ENCODE results near the gene IZUMO4. TPM values are rescaled to one million over a fixed set of nuclear protein-coding genes. Genes with fewer than 3 reads are reported as not detected.
"Not testable (repeated sequence)": the region's sequence is repeated elsewhere in the genome, so short reads cannot be mapped to it uniquely, and the experiment has no call there.

Gene IZUMO4
- total RNA-seq, 2 experiments from 2014 or later: 17.4 to 17.9 TPM

DNA sequence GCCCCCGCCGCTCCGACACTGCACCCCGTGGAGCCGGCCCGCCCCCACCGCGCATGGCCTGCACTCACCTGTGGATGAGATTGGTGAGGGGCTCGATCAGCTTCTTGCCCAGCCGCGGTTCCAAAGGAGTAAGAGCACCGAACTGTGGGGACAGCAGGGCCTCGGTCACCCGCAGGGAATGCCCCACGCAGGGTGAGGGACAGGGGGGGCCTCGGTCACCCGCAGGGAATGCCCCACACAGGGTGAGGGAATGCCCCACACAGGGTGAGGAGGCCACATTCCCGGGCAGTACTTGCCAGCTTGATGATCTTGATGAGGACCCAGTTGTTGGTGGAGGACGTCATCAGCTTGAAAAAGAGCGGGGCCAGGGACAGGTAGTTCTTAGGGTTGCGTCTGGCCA is 32.3 kb downstream of the IZUMO4 start:
- no peaks in the 10 kb centered on the region for H3K9me3 Mint-ChIP-seq
- no peaks in the 10 kb centered on the region for H3K27me3 ChIP-seq (ENCODE audit: control insufficient read depth in 1 of 2, insufficient read depth in 2 of 2, low read length in 2 of 2)
- H3K9me3 ChIP-seq (ENCODE audit: control insufficient read depth in 1 of 2, insufficient read depth in 1 of 2, low read length in 2 of 2): no peaks in the 10 kb centered on the region
- no peak overlapping the region for H3K4me3 Mint-ChIP-seq
- DNase-seq (no peak), ATAC-seq (ENCODE audit: poor library complexity) (no peak)
- H3K36me3 ChIP-seq (ENCODE audit: insufficient read depth, low read length): peaks cover 67% of the 10 kb centered on the region
- no peaks in the 10 kb centered on the region for H3K27me3 Mint-ChIP-seq
- intact Hi-C loops (cut with DNase I, micrococcal nuclease): no loop called here
- peaks cover 47% of the 10 kb centered on the region for H3K36me3 Mint-ChIP-seq (ENCODE audit: low read depth)
- no peak overlapping the region for H3K4me3 ChIP-seq (ENCODE audit: low read length)
- ChIA-PET CTCF (no interaction called here), POLR2A (no interaction called here)
- TF ChIP-seq, protein P1, sequence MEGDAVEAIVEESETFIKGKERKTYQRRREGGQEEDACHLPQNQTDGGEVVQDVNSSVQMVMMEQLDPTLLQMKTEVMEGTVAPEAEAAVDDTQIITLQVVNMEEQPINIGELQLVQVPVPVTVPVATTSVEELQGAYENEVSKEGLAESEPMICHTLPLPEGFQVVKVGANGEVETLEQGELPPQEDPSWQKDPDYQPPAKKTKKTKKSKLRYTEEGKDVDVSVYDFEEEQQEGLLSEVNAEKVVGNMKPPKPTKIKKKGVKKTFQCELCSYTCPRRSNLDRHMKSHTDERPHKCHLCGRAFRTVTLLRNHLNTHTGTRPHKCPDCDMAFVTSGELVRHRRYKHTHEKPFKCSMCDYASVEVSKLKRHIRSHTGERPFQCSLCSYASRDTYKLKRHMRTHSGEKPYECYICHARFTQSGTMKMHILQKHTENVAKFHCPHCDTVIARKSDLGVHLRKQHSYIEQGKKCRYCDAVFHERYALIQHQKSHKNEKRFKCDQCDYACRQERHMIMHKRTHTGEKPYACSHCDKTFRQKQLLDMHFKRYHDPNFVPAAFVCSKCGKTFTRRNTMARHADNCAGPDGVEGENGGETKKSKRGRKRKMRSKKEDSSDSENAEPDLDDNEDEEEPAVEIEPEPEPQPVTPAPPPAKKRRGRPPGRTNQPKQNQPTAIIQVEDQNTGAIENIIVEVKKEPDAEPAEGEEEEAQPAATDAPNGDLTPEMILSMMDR (IDR thresholded peaks at IDR 0.05): no peak
- no peaks in the 10 kb centered on the region for H3K4me1 Mint-ChIP-seq (ENCODE audit: low read depth)
- H3K27ac ChIP-seq (ENCODE audit: low read depth in 1 of 2, low read length in 2 of 2): no peak overlapping the region
- H3K27ac Mint-ChIP-seq: no peak overlapping the region
- no peaks in the 10 kb centered on the region for H3K4me1 ChIP-seq (ENCODE audit: insufficient read depth, low read length)

DNA sequence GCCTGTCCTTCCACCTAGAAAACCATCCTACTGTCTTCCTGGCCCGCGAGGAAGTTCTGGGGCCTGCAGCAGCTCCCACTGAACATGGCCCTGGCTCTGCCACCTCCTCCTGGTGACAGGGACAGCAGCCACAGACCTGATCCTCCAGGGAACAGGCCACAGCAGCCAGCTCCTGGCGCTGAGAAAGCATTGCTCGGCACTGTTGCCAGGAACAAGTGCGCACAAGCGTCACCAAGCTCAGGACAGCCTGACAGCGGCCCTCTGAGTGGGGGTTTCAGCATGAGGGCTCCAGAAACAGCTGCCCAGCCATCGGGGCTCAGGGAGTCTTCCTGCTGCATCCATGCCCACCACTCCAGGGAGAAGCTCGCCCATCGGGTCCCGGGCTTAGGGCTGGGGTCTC is 32.8 kb downstream of the IZUMO4 start:
- ATAC-seq (ENCODE audit: poor library complexity) (no peak), DNase-seq (no peak)
- no peaks in the 10 kb centered on the region for H3K9me3 Mint-ChIP-seq
- Histone ChIP-seq H3K27me3 (ENCODE audit: control insufficient read depth in 1 of 2, insufficient read depth in 2 of 2, low read length in 2 of 2) (no peaks in the 10 kb centered on the region), H3K9me3 (ENCODE audit: control insufficient read depth in 1 of 2, insufficient read depth in 1 of 2, low read length in 2 of 2) (no peaks in the 10 kb centered on the region), H3K4me1 (ENCODE audit: insufficient read depth, low read length) (no peaks in the 10 kb centered on the region), H3K36me3 (ENCODE audit: insufficient read depth, low read length) (peaks cover 64% of the 10 kb centered on the region), H3K4me3 (ENCODE audit: low read length) (no peak overlapping the region), H3K27ac (ENCODE audit: low read depth in 1 of 2, low read length in 2 of 2) (no peak overlapping the region)
- H3K4me1 Mint-ChIP-seq (ENCODE audit: low read depth): no peaks in the 10 kb centered on the region
- no peaks in the 10 kb centered on the region for H3K27me3 Mint-ChIP-seq
- intact Hi-C loops (cut with DNase I, micrococcal nuclease): no loop called here
- no peak overlapping the region for H3K27ac Mint-ChIP-seq
- TF ChIP-seq, protein P1 (IDR thresholded peaks at IDR 0.05): no peak
- H3K4me3 Mint-ChIP-seq: no peak overlapping the region
- ChIA-PET CTCF (no interaction called here), POLR2A (interaction anchor here (0.5 kb wide), 1 partner anchor 175 kb away, joined by 3 read pairs; no protein-coding TSS in a partner anchor)
- peaks cover 42% of the 10 kb centered on the region for H3K36me3 Mint-ChIP-seq (ENCODE audit: low read depth)

DNA sequence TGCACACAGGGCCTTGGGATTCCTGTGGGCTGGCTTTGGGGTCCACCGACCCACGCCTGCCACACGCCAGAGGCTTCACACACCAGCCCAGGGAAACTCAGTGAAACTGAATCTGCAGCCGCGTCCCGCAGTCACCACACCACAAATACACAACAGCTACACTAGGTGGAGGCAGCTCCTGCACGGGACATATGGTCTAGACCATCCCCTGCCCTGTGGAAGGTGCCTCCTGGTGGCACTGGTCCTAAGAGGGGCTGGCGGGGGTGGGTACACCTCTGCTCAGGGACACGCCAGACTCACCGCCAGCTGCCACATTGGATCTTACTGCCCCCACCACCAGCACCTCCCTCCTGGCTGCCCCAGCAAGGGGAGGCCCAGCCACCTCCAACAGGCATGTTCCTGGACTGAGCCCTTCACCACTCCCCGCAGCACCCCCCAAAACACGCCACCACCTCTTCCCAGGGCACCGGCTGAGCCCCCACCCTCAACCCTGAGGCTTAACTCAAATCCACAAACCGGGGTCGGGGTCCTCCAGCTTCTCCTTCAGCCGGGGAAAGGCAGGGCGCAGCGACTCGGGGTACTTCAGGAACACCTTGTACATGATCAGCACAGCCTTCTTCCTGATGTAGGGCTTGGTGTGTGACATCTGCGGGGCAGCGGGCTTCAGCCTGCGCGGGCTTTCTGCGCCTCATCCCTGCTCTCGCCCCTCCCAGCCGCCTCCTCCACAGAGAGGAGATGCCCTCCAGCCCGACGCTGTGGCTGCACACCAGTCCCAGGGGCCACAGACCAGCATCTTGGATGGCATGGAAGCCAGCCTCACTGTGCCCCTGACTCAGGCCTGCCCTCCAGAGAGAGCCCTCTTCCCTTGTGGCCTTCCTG is 33.4 kb downstream of the IZUMO4 start:
- Mint-ChIP-seq H3K9me3 (no peaks in the 10 kb centered on the region), H3K4me1 (ENCODE audit: low read depth) (no peaks in the 10 kb centered on the region), H3K4me3 (no peak overlapping the region), H3K36me3 (ENCODE audit: low read depth) (peaks cover 38% of the 10 kb centered on the region), H3K27me3 (no peaks in the 10 kb centered on the region), H3K27ac (no peak overlapping the region)
- ChIA-PET POLR2A (interaction anchor here (0.5 kb wide), 1 partner anchor 175 kb away, joined by 3 read pairs; no protein-coding TSS in a partner anchor), CTCF (no interaction called here)
- Histone ChIP-seq H3K4me3 (ENCODE audit: low read length) (no peak overlapping the region), H3K36me3 (ENCODE audit: insufficient read depth, low read length) (peaks cover 64% of the 10 kb centered on the region), H3K9me3 (ENCODE audit: control insufficient read depth in 1 of 2, insufficient read depth in 1 of 2, low read length in 2 of 2) (no peaks in the 10 kb centered on the region), H3K27me3 (ENCODE audit: control insufficient read depth in 1 of 2, insufficient read depth in 2 of 2, low read length in 2 of 2) (no peaks in the 10 kb centered on the region), H3K27ac (ENCODE audit: low read depth in 1 of 2, low read length in 2 of 2) (no peak overlapping the region), H3K4me1 (ENCODE audit: insufficient read depth, low read length) (no peaks in the 10 kb centered on the region)
- DNase-seq (no peak), ATAC-seq (ENCODE audit: poor library complexity) (no peak)
- intact Hi-C loops (cut with DNase I, micrococcal nuclease): no loop called here
- TF ChIP-seq, protein P1 (IDR thresholded peaks at IDR 0.05): no peak

DNA sequence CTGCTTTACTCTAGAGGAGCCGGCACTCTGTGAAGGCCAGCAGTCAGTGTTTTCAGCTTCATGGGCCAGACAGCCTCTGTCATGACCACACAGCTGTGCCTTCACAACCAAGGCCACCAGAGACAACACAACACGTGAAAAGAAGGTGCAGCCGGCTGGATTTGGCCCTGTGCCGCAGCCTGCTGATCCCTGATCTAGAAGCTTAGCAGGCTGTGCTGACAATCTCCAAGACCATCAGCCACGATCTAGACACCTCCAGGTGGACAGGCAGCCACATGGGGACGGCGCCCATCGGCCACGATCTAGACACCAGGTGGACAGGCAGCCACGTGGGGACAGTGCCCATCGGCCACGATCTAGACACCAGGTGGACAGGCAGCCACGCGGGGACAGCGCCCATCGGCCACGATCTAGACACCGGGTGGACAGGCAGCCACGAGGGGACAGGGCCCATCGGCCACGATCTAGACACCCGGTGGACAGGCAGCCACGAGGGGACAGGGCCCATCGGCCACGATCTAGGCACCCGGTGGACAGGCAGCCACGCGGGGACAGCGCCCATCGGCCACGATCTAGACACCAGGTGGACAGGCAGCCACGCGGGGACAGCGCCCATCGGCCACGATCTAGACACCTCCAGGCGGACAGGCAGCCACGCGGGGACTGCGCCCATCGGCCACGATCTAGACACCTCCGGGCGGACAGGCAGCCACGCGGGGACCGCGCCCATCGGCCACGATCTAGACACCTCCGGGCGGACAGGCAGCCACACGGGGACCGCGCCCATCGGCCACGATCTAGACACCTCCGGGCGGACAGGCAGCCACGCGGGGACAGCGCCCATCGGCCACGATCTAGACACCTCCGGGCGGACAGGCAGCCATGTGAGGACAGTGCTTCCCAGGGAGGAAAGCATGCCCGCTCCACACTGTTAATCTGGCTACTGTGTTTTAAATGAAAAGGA is 34.6 kb downstream of the IZUMO4 start:
- intact Hi-C loops (cut with DNase I, micrococcal nuclease); H3K4me3 Mint-ChIP-seq; H3K4me1 Mint-ChIP-seq (ENCODE audit: low read depth); H3K4me3 ChIP-seq (ENCODE audit: low read length); H3K27me3 Mint-ChIP-seq; POLR2A ChIA-PET; CTCF ChIA-PET; H3K9me3 ChIP-seq (ENCODE audit: control insufficient read depth in 1 of 2, insufficient read depth in 1 of 2, low read length in 2 of 2); H3K9me3 Mint-ChIP-seq; H3K27ac ChIP-seq (ENCODE audit: low read depth in 1 of 2, low read length in 2 of 2); ATAC-seq (ENCODE audit: poor library complexity); H3K27ac Mint-ChIP-seq; H3K4me1 ChIP-seq (ENCODE audit: insufficient read depth, low read length); H3K27me3 ChIP-seq (ENCODE audit: control insufficient read depth in 1 of 2, insufficient read depth in 2 of 2, low read length in 2 of 2); DNase-seq: not testable (repeated sequence)
- H3K36me3 ChIP-seq (ENCODE audit: insufficient read depth, low read length): peaks cover 62% of the 10 kb centered on the region
- H3K36me3 Mint-ChIP-seq (ENCODE audit: low read depth): peaks cover 42% of the 10 kb centered on the region
